Measurements from ENCODE around the gene LRCH2.

DNA sequence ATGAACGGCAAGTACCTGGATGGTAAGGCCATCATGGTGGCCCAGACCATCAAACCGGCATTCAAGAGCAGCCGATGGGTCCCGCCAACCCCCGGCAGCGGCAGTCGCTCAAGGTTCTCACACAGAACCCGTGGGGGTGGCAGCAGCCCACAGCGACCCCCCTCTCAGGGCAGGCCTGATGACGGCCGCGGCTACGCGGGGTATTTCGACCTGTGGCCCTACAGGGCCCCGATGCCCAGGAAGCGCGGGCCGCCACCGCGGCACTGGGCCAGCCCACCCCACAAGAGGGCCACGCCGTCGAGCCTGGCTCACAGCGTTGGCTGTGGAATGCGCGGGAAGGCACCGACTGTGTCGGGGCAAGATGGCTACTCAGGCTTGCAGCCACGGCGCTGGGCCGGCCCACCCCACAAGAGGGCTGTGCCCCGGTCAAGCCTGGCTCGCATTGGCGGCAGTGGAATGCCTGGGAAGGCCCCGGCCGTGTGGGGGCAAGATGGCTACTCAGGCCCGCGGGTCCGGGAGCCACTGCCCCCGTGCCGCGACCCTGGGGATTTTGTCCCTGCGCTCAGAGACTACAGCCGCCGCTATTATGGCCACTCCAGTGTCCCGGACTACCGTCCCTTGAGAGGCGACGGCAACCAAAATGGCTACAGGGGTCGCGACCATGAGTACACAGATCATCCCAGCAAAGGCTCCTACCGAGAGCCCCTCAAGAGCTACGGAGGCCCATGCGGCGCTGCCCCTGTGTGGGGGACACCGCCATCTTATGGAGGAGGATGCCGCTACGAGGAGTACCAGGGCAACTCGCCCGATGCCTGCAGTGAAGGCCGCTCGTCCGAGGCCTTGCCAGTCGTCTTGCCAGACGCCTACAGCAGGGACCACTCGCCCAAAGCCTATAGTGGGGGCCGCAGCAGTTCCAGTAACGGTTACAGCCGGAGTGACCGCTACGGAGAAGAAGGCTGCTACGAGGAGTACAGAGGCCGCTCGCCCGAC, 44.0 kb downstream of the LRCH2 start:
- TF ChIP-seq, protein P1, sequence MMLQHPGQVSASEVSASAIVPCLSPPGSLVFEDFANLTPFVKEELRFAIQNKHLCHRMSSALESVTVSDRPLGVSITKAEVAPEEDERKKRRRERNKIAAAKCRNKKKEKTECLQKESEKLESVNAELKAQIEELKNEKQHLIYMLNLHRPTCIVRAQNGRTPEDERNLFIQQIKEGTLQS (CRISPR knock-in tag; IDR thresholded peaks at IDR 0.05): no peak
- TF ChIP-seq CREM (IDR thresholded peaks at IDR 0.05) (no peak), CREM (CRISPR knock-in tag; IDR thresholded peaks at IDR 0.05) (no peak), PPARG (CRISPR knock-in tag; conservative IDR thresholded peaks at IDR 0.05) (no peak)
- TF ChIP-seq, protein P2, sequence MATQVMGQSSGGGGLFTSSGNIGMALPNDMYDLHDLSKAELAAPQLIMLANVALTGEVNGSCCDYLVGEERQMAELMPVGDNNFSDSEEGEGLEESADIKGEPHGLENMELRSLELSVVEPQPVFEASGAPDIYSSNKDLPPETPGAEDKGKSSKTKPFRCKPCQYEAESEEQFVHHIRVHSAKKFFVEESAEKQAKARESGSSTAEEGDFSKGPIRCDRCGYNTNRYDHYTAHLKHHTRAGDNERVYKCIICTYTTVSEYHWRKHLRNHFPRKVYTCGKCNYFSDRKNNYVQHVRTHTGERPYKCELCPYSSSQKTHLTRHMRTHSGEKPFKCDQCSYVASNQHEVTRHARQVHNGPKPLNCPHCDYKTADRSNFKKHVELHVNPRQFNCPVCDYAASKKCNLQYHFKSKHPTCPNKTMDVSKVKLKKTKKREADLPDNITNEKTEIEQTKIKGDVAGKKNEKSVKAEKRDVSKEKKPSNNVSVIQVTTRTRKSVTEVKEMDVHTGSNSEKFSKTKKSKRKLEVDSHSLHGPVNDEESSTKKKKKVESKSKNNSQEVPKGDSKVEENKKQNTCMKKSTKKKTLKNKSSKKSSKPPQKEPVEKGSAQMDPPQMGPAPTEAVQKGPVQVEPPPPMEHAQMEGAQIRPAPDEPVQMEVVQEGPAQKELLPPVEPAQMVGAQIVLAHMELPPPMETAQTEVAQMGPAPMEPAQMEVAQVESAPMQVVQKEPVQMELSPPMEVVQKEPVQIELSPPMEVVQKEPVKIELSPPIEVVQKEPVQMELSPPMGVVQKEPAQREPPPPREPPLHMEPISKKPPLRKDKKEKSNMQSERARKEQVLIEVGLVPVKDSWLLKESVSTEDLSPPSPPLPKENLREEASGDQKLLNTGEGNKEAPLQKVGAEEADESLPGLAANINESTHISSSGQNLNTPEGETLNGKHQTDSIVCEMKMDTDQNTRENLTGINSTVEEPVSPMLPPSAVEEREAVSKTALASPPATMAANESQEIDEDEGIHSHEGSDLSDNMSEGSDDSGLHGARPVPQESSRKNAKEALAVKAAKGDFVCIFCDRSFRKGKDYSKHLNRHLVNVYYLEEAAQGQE (IDR thresholded peaks at IDR 0.05; ENCODE audit: borderline replicate concordance in 1 of 2, low read depth in 1 of 2, low read length in 2 of 2): no peak

All from HepG2 (cell line).